ES-I3 (cell line): Measurements from ENCODE around the gene KDM4C.
"Not testable (repeated sequence)": the region's sequence is repeated elsewhere in the genome, so short reads cannot be mapped to it uniquely, and the experiment has no call there.

Experiments
- H3K36me3 ChIP-seq: 2 replicates; pipeline ENCODE4 v1.6.1; 2013; ENCODE audit warnings: mild to moderate bottlenecking, low read length, control low read depth, moderate library complexity; ENCODE audit not compliant: insufficient read depth
- H3K4me1 ChIP-seq: 2 replicates; pipeline ENCODE4 v1.6.1; 2013; ENCODE audit warnings: mild to moderate bottlenecking, control low read depth, low read length; ENCODE audit not compliant: insufficient read depth
- H3K9ac ChIP-seq: 2 replicates; pipeline ENCODE4 v1.6.1; 2013; ENCODE audit warnings: low read depth, mild to moderate bottlenecking, low read length, moderate library complexity
- H3K9me3 ChIP-seq: 2 replicates; pipeline ENCODE4 v1.6.1; 2013; ENCODE audit warnings: mild to moderate bottlenecking, low read length, moderate library complexity; ENCODE audit not compliant: control insufficient read depth, insufficient read depth

The KDM4C gene

GRCh38 chr9:6806318-6806717 is 48.5 kb downstream of the KDM4C start:
- H3K9me3 ChIP-seq, H3K9ac ChIP-seq, H3K36me3 ChIP-seq, H3K4me1 ChIP-seq: not testable (repeated sequence)

DNA sequence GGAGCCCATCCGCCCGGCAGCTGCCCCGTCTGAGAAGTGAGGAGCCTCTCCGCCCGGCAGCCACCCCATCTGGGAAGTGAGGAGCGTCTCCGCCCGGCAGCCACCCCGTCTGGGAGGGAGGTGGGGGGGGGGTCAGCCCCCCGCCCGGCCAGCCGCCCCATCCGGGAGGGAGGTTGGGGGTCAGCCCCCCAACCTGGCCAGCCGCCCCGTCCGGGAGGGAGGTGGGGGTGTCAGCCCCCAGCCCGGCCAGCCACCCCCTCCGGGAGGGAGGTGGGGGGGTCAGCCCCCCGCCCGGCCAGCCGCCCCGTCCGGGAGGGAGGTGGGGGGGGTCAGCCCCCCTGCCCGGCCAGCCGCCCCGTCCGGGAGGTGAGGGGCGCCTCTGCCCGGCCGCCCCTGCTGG is 49.9 kb downstream of the KDM4C start:
- not testable (repeated sequence) for H3K4me1 ChIP-seq, H3K36me3 ChIP-seq, H3K9ac ChIP-seq, H3K9me3 ChIP-seq

- H3K36me3 ChIP-seq: no peaks in the 10 kb centered on the region
- no peaks in the 10 kb centered on the region for H3K4me1 ChIP-seq
- no peak overlapping the region for H3K9ac ChIP-seq
- no peaks in the 10 kb centered on the region for H3K9me3 ChIP-seq
Measured at GRCh38 chr9:6811436-6811835, 53.7 kb downstream of the KDM4C start.

DNA sequence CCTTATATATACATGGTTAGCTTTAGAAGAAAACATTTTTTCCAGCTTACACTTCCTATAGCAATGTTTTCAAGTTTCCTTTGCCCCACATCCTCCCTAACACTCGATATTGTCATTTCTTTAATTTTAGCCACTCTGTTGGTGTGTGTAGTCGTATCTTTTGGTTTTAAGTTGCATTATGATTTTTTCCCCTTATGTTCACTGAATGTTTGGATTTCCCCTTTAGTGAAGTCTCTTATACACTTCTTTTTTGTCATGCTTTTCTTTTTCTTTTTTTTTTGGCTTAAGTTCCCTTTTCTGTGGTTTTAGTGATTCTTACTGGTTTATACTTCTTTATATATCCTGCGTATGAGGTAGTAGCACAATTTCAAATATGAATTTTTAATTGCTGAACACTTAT is 58.8 kb downstream of the KDM4C start:
- Histone ChIP-seq H3K4me1 (peaks cover 15% of the 10 kb centered on the region; the same call in 1 of the 2 replicates), H3K9ac (no peak overlapping the region), H3K36me3 (no peaks in the 10 kb centered on the region), H3K9me3 (no peaks in the 10 kb centered on the region)

GRCh38 chr9:6818292-6818922 is 60.6 kb downstream of the KDM4C start:
- Histone ChIP-seq H3K9me3 (no peaks in the 10 kb centered on the region), H3K36me3 (no peaks in the 10 kb centered on the region), H3K4me1 (peaks cover 15% of the 10 kb centered on the region; the same call in 1 of the 2 replicates), H3K9ac (no peak overlapping the region)

DNA sequence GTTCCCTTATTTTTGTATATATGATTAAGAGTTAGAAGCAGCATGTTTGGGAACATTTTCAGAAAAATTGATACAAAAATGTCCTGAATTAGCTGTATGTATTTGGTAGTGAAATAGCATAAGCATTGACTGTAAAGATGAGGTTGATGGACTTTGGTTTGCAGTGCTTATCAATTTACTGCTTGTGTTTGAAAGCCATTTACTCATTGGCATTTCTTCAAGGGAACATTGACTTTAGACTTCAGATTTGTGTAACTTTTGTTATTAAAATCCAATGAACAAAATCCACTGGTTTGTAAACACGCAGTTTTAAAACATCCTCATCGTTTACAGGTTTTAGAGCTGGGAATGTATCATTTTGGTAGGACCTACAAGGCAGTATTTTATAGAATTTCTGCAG is 61.3 kb downstream of the KDM4C start:
- Histone ChIP-seq H3K4me1 (peaks cover 15% of the 10 kb centered on the region; the same call in 1 of the 2 replicates), H3K9me3 (no peaks in the 10 kb centered on the region), H3K36me3 (no peaks in the 10 kb centered on the region), H3K9ac (no peak overlapping the region)

DNA sequence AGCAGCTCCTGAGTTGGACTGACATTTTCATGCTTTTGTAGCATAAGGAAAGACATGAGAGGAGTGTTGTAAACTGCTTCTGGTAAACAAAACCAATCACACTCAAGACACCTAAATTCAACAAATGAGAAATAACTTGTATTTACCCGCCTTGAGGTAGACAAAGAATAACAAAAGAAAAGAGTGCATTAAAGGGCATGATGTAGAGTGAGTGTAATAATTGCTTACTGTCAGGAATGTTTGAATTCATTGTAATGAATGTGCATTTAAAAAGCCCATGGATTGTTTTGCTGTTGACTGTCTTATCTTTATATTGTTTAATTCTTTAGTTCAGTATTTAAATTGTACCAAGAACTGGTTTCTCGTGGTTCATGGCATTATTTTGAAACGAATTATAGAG is 61.8 kb downstream of the KDM4C start:
- H3K4me1 ChIP-seq: peaks cover 15% of the 10 kb centered on the region; the same call in 1 of the 2 replicates
- H3K36me3 ChIP-seq: no peaks in the 10 kb centered on the region

GRCh38 chr9:6822696-6823095 is 64.9 kb downstream of the KDM4C start:
- Histone ChIP-seq H3K4me1 (peaks cover 15% of the 10 kb centered on the region; the same call in 1 of the 2 replicates), H3K9ac (no peak overlapping the region), H3K9me3 (no peaks in the 10 kb centered on the region), H3K36me3 (no peaks in the 10 kb centered on the region)

More for the DNA sequence above, 61.8 kb downstream of the KDM4C start:
- H3K9ac ChIP-seq: no peak overlapping the region
- no peaks in the 10 kb centered on the region for H3K9me3 ChIP-seq

GRCh38 chr9:6827439-6828145 is 69.8 kb downstream of the KDM4C start:
- Histone ChIP-seq H3K4me1 (no peaks in the 10 kb centered on the region), H3K36me3 (no peaks in the 10 kb centered on the region; the same call in 1 of the 2 replicates), H3K9ac (no peak overlapping the region)

GRCh38 chr9:6829027-6829426 is 71.3 kb downstream of the KDM4C start:
- Histone ChIP-seq H3K9ac (no peak overlapping the region), H3K36me3 (no peaks in the 10 kb centered on the region; the same call in 1 of the 2 replicates), H3K4me1 (no peaks in the 10 kb centered on the region)

More at GRCh38 chr9:6827439-6828145, 69.8 kb downstream of the KDM4C start:
- H3K9me3 ChIP-seq: no peaks in the 10 kb centered on the region; the same call in 1 of the 2 replicates

GRCh38 chr9:6829536-6829935 is 71.8 kb downstream of the KDM4C start:
- H3K9me3 ChIP-seq: no peaks in the 10 kb centered on the region; the same call in 1 of the 2 replicates
- no peaks in the 10 kb centered on the region for H3K4me1 ChIP-seq
- H3K36me3 ChIP-seq: no peaks in the 10 kb centered on the region; the same call in 1 of the 2 replicates
- H3K9ac ChIP-seq: no peak overlapping the region

More at GRCh38 chr9:6829027-6829426, 71.3 kb downstream of the KDM4C start:
- H3K9me3 ChIP-seq: no peaks in the 10 kb centered on the region; the same call in 1 of the 2 replicates

- Histone ChIP-seq H3K9me3 (no peaks in the 10 kb centered on the region; the same call in 1 of the 2 replicates), H3K36me3 (no peaks in the 10 kb centered on the region; the same call in 1 of the 2 replicates), H3K4me1 (no peaks in the 10 kb centered on the region), H3K9ac (no peak overlapping the region)
Measured at GRCh38 chr9:6833518-6834192, 75.9 kb downstream of the KDM4C start.

DNA sequence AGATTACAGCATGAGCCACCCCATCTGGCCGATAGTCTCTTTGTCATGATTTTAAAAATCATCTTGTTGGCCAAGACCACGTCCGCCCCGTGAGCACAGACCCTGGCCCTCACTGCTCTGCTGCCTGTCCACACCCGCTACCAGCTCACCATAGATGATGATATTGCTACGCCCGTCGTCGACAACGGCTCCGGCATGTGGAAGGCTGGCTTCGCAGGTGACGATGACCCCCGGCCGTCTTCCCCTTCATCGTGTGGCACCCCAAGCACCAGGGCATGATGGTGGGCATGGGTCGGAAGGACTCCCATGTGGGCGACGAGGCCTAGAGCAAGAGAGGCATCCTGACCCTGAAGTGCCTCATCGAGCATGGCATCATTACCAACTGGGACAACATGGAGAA is 76.5 kb downstream of the KDM4C start:
- Histone ChIP-seq H3K9ac (no peak overlapping the region), H3K9me3 (no peaks in the 10 kb centered on the region; the same call in 1 of the 2 replicates), H3K36me3 (no peaks in the 10 kb centered on the region; the same call in 1 of the 2 replicates), H3K4me1 (no peaks in the 10 kb centered on the region)

DNA sequence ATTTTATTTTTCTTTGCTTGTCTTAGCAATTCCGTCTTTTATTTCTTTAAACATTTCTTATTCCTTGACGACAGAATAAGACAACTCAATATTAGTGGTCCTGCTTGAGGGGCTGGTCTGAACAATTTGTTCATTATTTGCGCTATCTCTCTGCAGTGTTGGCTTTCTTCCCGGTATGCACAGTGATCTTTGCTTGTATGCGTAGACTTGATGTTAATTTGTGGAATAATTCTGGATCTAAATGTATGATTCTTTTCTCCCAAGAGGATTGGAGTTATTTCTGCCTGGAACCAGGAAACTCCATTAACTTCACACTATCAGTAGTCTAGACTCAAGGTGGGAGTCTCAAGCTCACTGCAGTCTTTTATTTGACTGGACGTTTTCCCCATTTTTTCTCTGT is 80.4 kb downstream of the KDM4C start:
- Histone ChIP-seq H3K36me3 (no peaks in the 10 kb centered on the region), H3K9me3 (no peaks in the 10 kb centered on the region), H3K4me1 (no peaks in the 10 kb centered on the region), H3K9ac (no peak overlapping the region)
